Hepatic stellate cell (primary cell): ENCODE results near the gene CXCL12.

Experiments
- DNase-seq: peaks from one replicate; pipeline ENCODE4 v3.0.0; 2011; ENCODE audit warnings: low spot score

CXCL12 gene

DNA sequence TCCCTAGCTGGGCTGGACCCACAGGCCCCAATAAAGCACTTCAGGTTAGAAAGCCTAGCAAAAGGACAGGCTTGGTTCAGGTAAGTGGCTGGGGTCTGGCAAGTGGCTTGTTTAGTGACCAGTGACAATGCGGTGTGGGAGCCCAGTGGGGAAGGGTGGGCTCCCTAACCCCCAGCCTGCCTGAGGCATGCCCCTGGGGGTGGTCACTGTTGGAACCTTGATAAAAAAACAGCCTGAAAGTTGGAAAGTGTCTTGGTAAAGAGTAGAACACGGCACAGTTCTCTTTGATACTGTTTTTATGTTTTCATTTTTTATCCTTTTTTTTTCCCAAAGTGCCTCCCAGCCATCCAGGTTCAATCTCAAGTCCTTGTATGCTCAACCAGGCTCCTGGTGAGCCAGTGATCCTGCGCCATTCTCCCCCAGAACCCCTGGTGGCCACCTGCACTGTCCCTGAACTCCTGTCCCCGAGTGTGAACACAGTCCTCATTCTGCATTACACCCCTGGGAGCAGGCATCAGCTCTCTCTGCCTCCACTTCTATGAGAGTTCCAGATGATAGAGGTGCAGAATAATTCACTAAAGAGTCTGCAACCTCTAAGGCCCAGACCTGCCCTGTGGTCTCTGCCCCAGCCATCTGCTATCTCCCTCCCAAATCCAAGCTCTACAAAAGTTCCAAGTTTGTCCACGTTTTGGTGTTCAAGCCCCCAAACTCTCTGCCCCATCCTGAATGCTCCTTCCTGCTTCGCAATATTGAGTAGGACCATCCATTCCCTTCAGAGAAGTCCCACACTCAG, 15.0 kb upstream of the CXCL12 start:
- no peak for DNase-seq

DNA sequence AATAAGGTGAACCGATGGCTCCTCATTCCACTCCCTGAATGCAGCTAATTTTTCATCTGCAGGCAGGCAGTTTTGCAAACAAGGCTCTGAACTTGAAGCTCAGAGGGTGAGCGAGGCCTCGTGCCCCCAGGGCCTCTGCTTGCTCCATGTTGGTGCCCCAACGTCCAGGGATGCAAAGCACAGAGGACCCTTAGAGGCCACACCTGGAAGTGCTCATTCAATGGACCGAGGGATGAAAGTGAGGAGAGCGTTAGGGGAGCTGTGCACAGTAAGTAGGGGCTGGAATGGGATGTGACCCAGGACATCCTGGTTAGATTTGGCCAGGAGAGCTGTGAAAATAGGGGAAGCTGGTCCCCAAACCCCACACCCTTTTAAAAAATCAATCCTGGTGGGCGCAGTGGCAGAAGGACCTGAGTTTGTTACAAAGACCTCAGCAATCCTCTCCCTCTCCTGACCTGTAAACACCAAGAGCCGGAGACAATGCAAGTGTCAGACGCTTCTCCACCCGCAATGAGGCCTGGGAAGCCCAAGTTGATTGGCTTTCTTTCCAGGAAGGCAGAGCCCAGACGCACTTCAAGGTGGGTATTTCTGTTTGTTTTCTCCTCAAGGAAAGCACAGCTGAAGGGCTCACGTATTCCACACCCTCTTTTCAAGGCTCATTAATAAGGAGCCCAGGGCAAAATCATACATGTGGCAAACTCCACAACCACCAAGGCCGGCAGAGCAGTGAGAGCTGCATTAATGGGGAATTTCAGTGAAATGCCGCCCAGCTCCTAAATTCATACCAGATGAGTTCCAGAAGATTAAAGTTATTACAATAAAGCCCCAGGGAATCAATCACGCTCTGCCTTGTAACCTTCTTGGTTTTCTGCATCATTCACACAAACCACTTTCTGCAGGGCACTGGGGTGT, 14.1 kb upstream of the CXCL12 start:
- no peak for DNase-seq

DNA sequence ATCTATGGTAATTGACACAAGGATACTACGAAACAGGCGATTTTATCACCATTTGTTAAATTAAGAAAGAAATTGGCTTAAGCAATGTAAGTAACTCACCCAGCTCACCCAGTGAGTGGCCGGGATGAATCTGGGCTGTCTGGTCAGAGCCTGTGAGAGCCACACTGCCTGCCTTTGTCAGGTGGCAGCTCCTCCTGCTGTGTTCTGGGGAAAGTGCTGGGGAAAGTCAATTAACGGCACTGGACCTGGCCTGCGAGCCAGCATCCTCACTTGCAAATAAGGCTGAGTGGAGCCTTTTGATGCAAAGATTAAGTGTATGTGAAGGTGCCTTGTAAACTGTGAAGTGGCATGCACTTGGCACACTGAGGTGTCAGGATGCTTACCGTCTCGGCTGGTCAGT, 13.4 kb upstream of the CXCL12 start:
- no peak for DNase-seq

DNA sequence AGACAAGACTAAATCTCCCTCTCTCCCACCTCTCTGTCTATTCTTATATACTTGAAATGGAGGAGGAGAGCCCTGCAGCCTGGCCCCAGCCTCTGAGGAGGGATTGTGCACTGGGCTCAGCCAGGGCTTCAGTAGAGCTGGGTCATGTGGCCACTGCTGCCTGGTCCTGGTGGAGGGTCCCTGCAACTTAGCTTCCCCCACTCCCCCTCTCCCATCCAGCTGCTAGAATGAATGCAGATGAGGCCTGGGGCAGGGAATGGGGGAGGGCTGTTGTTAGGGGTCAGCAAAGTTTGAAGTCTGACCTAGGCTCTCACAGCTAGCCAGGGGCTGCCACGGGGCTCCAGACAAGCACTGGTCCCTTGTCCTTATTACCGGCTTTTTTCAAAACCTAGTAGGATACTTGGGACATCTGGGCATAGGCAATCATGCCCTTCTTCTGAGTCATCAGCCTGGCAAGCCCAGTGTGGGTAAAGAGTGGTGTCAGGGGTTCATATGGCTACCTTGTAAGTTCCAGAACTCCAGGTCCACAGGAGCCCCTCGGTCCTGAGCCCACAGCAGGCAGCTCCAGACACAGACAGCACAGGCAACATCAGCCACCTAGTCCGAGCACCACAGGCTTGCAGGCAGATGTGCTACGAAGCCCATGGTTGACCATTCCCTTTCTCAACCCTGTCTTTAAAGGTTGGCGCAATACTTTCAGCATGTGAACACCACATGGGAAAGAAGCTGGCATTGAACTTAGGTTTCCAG, 12.8 kb upstream of the CXCL12 start:
- no peak for DNase-seq

DNA sequence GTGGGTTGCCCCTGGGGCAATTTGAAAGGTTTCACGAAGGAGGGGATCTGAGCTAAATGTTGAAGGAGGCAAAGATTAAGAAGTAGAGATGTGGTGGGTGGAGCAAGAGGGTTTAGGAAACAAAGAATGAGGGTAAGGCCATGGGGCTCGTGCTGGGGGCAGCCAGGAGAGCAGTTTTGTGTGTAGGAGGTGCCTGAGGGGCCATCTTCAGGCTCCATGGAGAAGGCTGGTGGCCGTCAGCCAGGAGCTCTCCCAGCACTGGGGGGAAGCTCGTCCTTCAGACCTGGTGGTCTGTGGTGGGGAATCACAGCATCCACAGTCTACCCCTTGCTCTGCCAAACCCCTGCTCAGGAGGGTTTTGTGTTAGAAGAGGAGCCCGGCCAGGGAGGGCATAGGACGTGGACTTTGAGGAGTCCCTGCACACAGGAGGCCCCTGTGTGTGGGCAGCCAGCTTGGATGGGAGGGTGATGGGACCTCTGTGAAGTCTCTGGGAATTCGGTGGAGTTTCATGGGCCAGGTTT, 11.8 kb upstream of the CXCL12 start:
- no peak for DNase-seq

DNA sequence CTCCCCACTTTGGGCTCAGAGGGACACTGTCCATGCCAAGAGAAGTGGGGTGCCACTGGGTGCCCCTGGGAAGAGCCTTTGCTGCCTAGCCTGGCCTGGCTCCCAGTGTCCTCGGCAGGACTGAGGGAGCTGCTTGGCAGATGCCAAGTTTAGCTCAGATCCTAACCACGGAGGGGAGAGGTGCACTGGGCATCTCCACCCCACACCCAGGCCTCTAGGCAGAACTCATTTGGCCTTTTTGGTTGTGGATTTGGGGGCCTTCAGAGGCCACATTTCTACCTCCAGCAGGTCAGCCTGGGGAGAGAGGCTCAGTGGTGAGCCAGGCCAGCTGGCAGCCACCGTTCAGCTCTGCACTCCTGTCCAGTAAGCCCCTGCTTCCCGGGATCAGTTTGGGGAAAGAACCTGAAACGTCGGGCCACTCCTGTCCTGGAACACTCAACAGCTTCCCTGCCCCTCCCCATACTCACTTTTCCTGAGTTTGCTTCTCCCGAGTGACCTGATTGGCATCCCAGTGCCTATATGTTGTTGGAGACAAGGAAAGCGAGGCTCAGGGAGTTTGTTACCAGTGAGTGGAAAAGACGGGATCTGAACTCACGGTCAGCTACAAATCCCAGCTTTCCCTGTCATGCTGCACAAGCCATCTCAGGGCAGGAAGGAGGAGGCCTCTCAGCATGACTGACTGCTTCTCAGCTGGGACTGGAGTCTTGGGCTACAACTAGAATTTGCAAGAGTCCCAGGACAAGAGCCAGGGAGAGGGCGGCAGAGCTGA, 11.2 kb upstream of the CXCL12 start:
- DNase-seq: no peak

DNA sequence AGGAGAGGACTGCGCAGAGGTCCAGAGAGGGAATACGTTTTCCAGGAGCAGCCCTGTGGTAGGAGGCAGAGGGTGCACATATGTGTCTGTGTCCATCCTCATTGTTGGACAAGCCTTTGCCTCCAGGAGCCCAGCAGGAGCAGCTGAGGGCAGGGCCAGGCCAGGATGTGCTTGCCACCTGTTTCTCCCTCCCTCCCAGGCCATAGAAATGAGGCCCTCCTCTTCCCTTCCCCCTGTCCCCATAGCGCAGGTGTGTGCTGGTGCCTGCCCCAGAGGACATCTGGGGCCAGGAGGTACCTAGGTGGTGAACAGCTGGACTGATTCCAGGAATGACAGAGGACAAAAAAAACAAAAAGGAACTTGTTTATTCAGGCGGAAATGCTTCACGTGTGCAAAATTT, 10.5 kb upstream of the CXCL12 start:
- no peak for DNase-seq

DNA sequence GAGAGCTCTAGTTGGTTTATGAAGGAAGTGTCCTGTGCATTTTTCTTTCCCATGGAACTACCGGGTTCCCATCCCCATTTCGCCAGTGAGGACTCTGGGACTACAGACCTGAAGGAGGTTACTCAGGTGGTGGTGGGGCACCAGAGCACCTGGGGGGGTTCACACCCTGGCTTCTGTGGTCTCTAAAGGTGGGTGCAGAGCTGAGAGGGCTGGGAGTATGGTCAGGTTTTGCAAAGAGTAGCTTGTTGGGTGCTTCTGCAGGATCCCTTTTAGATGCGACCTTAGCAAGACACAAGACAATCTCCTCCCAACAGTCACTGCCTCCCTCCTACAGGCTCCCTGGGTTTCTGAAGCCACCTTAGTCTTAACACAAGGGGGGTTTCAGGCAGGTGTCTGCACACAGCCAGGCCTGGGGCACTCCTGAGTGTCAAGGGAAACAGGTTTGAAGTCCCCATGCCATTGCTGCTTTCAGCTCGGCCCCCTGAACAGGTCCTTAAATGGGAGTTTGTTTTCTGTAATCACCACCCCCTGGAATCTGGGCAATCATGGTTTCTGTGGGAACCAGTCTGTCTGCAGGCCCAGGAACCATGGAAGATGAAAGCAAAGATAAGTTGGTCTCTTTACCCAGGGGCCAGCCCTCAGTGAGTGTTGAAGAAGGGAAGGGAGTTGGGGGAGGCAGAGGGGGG, 9.9 kb upstream of the CXCL12 start:
- DNase-seq: no peak

DNA sequence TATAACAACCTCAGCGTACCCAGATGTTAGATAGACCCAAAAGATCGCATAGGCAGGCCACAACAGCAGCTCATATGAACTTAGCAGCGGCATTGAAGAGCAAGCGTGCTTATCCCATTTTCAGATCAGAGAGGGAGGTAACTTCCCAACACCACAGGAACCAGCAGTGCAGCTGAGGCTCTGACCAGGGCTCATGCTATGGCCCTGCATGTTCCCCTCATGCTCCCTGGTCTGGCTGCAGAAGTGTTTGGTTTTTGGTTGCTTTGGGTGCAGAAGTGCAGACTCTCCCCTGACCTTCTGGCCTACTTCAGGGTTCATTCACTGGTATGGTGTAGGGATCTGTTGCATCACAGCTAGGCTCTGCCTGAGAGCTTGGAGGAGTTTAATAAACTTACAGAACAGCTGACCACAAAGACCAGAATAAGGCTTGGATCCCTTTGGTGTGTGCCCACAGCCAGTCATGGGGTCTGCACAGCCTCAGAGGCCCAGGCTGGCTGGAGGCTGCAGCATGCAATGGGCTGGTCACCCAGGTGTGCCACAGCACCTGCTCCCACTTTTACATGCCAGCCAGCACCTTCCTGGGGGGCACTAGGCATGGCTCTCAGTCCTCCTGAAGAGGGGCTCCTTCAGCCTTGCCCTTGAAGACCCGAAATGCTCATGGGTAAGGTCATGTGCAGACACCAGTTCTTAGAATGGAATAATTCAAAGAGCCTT, 9.1 kb upstream of the CXCL12 start:
- no peak for DNase-seq

DNA sequence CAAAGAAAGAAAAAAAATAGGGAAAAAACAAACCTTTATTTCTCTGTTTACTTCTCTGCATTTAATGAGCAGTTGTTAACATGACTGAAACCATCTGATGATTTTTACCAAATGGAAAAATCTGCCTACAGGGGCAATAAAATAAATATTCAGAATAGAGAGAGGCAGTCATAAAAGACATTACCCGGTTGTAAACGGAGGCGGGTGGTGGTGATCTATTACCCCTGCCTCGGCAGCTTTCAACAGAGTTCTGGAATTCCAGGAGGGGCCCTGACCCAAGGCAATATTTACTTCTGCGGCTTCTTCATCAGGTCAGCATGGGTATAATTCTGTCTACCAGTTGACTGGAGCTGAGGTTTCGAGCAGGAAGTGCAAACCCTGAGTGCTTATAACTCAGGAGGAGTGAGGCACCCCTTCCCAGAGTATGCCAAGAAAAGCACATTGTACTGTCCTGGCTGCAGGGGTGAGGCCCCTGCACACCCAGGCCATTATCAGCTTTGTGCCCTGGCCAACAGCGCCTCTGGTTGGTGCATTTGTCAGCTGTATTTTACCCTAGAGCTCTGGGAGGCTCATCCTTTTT, 8.2 kb upstream of the CXCL12 start:
- DNase-seq: no peak

DNA sequence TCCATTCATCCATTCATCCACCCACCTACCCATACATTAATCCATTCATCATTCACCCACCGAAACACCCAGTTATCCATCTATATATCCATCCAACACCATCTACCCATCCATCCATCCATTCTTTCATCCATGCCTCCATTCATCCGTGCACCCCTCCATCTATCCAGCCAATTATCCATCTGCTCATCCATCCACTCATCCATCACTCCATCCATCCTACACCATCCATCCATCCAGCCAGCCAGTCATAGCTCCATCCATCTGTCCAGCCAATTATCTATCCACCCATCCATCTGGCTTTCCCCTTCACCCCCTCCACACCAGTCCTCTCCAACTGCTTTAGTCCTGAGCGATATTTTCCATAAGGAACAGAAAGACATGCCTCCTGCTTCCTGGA, 7.5 kb upstream of the CXCL12 start:
- DNase-seq: no peak

DNA sequence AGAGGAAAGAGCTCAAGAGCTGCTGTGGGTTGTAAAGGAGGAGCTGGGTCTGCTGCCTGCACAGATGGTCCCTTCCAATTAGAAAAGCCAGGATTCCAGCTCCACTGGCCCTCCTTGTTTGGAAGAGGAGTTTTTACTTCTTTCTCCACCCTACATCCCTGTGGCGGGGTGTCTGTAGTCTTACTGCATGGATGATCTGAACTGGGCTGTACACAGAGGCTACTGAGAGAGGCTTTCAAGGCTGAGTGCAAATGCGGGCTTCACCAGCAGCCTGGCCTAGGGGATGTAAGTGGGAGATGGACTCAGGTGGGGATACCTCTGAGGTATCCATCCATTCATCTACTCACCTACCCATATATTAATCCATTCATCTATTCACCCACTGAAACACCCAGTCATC, 7.1 kb upstream of the CXCL12 start:
- DNase-seq: no peak

DNA sequence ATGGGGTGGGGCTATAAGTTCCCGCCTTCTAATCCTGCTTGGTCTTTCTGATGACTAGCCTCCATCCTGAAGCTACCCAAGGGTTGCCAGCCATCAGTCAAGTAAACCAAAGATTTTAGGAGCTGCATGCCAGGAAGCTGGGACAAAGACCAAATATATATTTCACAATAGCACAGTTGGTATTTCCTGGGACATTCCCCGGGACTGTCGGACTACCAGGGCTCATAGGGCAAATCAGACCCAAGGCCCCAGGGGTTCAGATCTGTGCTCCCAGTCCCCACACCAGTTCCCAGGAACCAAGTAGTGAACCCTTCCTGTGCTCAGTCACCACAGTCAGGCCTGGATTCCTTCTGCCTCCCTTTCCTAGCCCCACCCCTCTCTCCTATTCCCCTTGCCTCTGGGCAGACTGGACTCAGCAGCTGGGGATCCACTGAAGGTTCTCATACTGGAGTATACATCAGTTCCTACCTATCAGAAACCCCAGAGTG, 5.7 kb upstream of the CXCL12 start:
- DNase-seq: peak; percentile 35

DNA sequence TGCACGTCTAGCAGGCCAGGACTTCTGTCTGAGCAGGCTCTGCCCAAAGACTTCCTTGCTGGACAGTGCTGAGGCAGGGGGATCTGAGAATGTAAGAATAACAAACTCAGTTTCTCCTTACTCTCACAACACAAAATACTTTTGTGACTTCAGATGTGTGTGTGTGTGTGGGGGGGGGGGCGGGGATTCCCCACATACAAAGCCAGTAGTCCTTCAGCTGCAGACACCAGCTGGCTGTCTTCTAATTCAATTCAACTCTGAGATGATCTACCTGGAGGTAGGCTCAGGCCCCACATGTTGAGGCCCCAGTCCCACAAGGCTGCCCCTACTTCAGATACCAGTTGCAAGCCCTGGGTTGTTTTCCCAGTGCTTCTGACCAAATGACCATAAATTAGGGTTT, 4.7 kb upstream of the CXCL12 start:
- no peak for DNase-seq

DNA sequence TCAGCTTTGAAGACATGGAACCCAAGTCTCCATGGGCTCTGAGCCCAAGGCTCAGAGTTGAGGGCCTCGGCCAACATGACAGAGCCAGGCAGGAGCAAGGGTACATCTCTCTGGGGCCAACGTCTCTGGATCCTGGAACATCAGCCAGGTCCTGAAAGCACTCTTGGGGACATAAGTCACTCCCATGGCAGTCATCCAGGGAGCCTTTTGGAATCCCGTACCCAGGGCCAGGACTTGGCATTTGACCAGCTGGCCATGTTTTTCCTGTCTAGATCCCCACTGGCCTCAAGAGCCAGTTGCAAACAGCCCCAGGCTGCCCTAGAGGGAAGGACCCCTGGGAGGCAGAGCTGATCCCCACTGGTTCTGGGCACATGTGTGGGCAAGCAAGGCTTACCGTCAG, 4.3 kb upstream of the CXCL12 start:
- DNase-seq: no peak

DNA sequence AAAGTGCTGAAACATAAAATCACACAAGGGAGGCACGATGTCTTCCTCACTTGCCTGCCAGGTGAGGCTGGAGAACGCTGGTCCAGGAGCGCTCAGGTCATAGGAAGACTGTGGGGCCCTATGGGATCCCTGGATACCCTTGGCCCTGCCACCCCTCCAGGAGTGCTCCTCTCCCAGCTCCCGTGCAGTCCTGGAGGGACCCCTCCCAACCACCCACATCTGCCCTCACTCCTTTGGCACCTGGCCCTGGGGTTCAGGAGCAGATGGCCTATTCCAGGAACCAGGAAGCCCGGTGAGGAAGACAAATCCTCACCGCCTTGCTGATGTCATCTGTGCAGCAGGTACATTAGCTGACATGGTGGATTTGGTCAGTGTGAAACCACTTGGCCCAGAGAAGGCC, 3.7 kb upstream of the CXCL12 start:
- DNase-seq: no peak

DNA sequence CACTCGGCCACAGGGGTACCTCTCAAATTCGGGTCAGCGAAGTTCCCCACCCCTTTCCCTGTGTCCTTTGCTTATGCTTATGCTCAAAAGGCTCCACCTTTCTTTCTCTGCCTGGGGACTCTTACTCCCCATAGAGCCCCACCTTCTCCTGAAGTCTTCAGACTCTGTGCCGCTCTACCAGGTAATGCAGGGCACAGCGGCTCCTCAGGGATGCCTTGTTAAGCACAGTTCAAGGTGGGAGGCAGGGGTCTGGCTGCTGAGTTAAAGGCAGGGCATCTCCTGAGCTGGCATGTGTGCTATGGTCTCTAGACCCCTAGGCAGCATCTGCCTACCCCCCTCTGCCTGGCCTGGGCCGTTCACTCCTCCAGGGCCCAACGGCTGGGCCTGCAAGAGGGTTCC, 3.0 kb upstream of the CXCL12 start:
- DNase-seq: no peak

DNA sequence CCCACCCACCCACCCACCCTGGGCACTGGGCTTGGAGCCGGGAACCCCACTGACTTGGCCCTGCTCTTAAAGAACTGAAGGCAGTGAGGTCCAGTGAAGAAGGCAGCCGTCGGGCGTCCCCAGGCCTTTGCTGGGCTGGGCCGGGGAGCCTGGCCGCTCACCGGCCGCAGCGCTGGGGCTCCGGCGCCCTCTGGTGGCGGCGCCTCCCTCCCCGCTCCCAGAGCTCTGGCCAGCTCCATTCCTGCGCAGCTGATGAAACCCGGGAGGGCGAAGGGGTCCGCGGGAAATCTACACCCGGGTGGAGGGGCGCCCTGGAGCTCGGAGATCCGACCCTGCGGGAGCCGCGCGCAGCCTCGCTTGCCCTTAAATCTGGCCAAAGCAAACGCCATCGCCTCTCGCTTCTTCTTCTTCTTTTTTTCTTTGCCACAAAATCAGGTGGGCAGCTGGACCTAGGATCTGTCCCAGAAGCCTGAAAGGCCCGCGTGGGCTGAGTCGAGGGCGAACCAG, 1.7 kb upstream of the CXCL12 start:
- peak; percentile 93 for DNase-seq

DNA sequence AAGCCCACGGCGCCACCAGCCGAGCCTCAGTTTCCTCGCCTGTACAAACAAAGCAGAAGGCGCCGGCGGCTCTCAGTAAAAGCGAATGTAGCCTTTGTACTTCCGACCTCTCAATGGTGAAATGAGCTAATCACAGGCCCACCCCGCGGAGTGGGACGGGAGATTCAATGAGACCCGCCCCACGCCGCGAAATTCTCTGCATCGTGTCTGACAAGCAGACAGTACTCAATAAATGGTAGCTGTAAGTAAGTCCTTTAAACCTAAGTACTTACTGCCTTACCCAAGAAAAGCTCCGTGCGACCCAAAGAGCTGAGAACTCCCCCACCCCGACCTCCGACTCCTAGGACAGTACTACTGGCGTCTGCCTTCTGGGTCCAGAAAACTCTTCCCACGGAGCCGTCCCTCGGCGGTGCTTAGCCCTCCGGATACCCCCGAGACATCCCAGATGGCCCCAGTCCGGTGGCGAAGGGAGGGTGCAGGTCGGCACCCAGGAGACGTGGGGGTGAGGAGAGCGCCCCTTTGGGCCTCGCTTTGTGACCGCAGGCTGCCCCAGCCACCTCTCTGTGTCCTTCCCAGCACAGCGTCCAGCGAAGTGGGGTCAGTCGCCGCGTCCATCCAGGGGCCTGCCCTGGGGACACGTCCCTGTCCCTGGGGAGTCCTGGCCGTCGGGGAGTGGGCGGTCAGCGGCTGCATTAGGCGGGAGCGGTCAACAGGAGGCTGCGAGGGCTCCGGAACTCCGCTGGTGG, 972 bp upstream of the CXCL12 start:
- no peak for DNase-seq
